Measurements from ENCODE around the gene HYDIN. TPM values are rescaled to one million over a fixed set of nuclear protein-coding genes. Genes with fewer than 3 reads are reported as not detected.

HYDIN gene
- total RNA-seq = 1 to 10 TPM in 1 of 4 donors, under 1 TPM in 2, not detected in 1; 0.33 to 1.5 (median 0.44) TPM

- TF ChIP-seq, protein P1, sequence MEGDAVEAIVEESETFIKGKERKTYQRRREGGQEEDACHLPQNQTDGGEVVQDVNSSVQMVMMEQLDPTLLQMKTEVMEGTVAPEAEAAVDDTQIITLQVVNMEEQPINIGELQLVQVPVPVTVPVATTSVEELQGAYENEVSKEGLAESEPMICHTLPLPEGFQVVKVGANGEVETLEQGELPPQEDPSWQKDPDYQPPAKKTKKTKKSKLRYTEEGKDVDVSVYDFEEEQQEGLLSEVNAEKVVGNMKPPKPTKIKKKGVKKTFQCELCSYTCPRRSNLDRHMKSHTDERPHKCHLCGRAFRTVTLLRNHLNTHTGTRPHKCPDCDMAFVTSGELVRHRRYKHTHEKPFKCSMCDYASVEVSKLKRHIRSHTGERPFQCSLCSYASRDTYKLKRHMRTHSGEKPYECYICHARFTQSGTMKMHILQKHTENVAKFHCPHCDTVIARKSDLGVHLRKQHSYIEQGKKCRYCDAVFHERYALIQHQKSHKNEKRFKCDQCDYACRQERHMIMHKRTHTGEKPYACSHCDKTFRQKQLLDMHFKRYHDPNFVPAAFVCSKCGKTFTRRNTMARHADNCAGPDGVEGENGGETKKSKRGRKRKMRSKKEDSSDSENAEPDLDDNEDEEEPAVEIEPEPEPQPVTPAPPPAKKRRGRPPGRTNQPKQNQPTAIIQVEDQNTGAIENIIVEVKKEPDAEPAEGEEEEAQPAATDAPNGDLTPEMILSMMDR (IDR thresholded peaks at IDR 0.05; ENCODE audit: low read depth) = no peak
Measured at GRCh38 chr16:71230122-71230845, at the start of gene HYDIN. Gene HYDIN, minus strand, starts transcription at chr16:71230722. Its CDS starts 43,827 bp downstream, at chr16:71186895.

DNA sequence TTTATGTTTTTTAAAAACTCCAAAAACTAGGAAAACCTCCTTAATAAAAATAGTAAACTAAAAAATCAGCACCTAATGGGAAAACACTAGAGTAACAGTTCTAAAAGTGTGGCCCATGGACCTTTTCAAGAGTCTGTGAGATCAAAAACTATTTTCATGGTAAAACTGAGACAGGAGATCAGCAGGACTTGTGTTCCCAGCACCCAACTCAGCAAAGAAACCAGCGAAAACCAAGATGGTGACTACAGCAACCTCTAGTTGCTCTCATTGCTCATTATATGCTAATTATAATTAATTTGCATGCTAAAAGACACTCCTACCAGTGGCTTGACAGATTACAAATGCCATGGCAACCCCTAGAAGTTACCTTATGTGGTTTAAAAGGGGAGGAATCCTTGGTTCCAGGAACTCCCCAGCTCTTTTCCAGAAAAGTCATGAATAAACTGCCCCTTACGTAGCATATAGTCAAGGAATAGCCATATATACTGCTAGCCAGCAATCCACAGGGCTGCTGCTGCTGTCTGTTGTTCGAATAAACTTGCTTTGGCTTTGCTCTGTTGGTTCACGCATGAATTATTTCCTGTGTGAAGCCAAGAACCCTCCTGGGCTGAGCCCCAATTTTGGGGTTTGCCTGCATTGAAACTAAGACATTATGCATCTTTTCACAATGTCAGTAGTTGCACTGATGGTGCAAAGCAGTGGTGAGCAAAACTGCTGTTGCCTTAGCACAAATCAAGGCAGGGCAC is 46.2 kb upstream of the HYDIN start:
- TF ChIP-seq, protein P1 (IDR thresholded peaks at IDR 0.05; ENCODE audit: low read depth) = no peak

GRCh38 chr16:71273384-71273783 is 42.9 kb upstream of the HYDIN start:
- TF ChIP-seq, protein P1 (IDR thresholded peaks at IDR 0.05; ENCODE audit: low read depth) = no peak

GRCh38 chr16:71264299-71264698 is 33.8 kb upstream of the HYDIN start:
- TF ChIP-seq, protein P1 (IDR thresholded peaks at IDR 0.05; ENCODE audit: low read depth) = no peak

DNA sequence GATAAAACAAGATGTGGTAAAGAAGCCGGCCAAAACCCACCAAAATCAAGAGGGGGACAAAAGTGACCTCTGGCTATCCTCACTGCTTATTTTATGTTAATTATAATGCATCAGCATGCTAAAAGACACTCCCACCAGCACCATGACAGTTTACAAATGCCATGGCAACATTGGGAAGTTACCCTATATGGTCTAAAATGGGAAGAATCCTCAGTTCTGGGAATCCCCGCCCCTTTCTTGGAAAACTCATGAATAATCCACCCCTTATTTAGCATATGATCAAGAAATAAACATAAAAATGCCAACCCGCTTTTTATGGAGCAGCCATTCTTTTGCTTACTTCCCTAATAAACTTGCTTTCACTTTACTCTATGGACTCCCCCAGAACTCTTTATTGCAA is 33.1 kb upstream of the HYDIN start:
- TF ChIP-seq, protein P1 (IDR thresholded peaks at IDR 0.05; ENCODE audit: low read depth) = no peak

DNA sequence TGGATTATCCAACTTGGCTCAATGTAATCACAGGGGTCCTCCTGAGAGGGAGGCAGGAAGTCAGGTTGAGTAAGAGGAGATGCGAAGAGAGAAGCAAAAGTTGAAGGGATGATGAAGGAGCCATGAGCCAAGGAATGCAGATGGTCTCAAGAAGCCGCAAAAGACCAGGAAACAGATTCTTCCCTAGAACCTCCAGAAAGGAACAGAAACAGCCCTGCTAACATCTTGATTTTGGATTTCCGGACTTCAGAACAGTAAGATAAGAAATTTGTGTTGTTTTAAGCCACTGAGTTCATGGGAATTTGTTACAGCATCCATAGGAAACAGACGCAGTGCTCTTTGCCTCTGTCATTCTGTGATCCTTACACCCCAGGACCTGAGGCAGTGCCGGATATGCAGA is 31.9 kb upstream of the HYDIN start:
- TF ChIP-seq, protein P1 (IDR thresholded peaks at IDR 0.05; ENCODE audit: low read depth) = no peak

- TF ChIP-seq, protein P1 (IDR thresholded peaks at IDR 0.05; ENCODE audit: low read depth) = no peak
Measured at GRCh38 chr16:71260995-71261394, 30.5 kb upstream of the HYDIN start.
